Measurements from ENCODE around the gene KIAA1191. TPM values are rescaled to one million over a fixed set of nuclear protein-coding genes. Genes with fewer than 3 reads are reported as not detected.

The KIAA1191 gene
- total RNA-seq, 1 experiment from 2014 or later: 92.7 TPM

GRCh38 chr5:176388003-176388443, 26.5 kb upstream of the KIAA1191 start (continued):
- TF ChIP-seq MYBL2 (CRISPR knock-in tag; IDR thresholded peaks at IDR 0.05) (no peak), SOX15 (CRISPR knock-in tag; IDR thresholded peaks at IDR 0.05) (no peak), ATF6 (CRISPR knock-in tag; IDR thresholded peaks at IDR 0.05) (no peak), CREM (CRISPR knock-in tag; IDR thresholded peaks at IDR 0.05) (no peak), SMAD4 (CRISPR knock-in tag; IDR thresholded peaks at IDR 0.05) (no peak), FOXJ3 (CRISPR knock-in tag; IDR thresholded peaks at IDR 0.05; ENCODE audit: borderline replicate concordance) (no peak), STAT6 (CRISPR knock-in tag; conservative IDR thresholded peaks at IDR 0.05; ENCODE audit: low read depth) (no peak), ZNF671 (CRISPR knock-in tag; IDR thresholded peaks at IDR 0.05) (no peak), IRF2 (CRISPR knock-in tag; IDR thresholded peaks at IDR 0.05; ENCODE audit: borderline replicate concordance, low read depth) (no peak), ZNF396 (CRISPR knock-in tag; IDR thresholded peaks at IDR 0.05; ENCODE audit: borderline replicate concordance) (no peak), MAX (CRISPR knock-in tag; IDR thresholded peaks at IDR 0.05) (no peak), PRDM15 (CRISPR knock-in tag; IDR thresholded peaks at IDR 0.05) (peak; percentile 91), USF1 (CRISPR knock-in tag; IDR thresholded peaks at IDR 0.05) (no peak), CBFB (CRISPR knock-in tag; IDR thresholded peaks at IDR 0.05; ENCODE audit: low read depth) (no peak)
- TF ChIP-seq, protein P1, sequence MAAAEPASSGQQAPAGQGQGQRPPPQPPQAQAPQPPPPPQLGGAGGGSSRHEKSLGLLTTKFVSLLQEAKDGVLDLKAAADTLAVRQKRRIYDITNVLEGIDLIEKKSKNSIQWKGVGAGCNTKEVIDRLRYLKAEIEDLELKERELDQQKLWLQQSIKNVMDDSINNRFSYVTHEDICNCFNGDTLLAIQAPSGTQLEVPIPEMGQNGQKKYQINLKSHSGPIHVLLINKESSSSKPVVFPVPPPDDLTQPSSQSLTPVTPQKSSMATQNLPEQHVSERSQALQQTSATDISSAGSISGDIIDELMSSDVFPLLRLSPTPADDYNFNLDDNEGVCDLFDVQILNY (CRISPR knock-in tag; IDR thresholded peaks at IDR 0.05): 0 out of 2 replicates have a peak, but pooled peaks have one; percentile 57
- TF ChIP-seq, protein P2, sequence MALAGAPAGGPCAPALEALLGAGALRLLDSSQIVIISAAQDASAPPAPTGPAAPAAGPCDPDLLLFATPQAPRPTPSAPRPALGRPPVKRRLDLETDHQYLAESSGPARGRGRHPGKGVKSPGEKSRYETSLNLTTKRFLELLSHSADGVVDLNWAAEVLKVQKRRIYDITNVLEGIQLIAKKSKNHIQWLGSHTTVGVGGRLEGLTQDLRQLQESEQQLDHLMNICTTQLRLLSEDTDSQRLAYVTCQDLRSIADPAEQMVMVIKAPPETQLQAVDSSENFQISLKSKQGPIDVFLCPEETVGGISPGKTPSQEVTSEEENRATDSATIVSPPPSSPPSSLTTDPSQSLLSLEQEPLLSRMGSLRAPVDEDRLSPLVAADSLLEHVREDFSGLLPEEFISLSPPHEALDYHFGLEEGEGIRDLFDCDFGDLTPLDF (CRISPR knock-in tag; IDR thresholded peaks at IDR 0.05): peak; percentile 28; the same call in 1 of the 2 replicates
- TF ChIP-seq, protein P3, sequence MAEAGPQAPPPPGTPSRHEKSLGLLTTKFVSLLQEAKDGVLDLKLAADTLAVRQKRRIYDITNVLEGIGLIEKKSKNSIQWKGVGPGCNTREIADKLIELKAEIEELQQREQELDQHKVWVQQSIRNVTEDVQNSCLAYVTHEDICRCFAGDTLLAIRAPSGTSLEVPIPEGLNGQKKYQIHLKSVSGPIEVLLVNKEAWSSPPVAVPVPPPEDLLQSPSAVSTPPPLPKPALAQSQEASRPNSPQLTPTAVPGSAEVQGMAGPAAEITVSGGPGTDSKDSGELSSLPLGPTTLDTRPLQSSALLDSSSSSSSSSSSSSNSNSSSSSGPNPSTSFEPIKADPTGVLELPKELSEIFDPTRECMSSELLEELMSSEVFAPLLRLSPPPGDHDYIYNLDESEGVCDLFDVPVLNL (CRISPR knock-in tag; IDR thresholded peaks at IDR 0.05; ENCODE audit: borderline replicate concordance, low read depth): no peak
- TF ChIP-seq, protein P4, sequence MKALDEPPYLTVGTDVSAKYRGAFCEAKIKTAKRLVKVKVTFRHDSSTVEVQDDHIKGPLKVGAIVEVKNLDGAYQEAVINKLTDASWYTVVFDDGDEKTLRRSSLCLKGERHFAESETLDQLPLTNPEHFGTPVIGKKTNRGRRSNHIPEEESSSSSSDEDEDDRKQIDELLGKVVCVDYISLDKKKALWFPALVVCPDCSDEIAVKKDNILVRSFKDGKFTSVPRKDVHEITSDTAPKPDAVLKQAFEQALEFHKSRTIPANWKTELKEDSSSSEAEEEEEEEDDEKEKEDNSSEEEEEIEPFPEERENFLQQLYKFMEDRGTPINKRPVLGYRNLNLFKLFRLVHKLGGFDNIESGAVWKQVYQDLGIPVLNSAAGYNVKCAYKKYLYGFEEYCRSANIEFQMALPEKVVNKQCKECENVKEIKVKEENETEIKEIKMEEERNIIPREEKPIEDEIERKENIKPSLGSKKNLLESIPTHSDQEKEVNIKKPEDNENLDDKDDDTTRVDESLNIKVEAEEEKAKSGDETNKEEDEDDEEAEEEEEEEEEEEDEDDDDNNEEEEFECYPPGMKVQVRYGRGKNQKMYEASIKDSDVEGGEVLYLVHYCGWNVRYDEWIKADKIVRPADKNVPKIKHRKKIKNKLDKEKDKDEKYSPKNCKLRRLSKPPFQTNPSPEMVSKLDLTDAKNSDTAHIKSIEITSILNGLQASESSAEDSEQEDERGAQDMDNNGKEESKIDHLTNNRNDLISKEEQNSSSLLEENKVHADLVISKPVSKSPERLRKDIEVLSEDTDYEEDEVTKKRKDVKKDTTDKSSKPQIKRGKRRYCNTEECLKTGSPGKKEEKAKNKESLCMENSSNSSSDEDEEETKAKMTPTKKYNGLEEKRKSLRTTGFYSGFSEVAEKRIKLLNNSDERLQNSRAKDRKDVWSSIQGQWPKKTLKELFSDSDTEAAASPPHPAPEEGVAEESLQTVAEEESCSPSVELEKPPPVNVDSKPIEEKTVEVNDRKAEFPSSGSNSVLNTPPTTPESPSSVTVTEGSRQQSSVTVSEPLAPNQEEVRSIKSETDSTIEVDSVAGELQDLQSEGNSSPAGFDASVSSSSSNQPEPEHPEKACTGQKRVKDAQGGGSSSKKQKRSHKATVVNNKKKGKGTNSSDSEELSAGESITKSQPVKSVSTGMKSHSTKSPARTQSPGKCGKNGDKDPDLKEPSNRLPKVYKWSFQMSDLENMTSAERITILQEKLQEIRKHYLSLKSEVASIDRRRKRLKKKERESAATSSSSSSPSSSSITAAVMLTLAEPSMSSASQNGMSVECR (CRISPR knock-in tag; IDR thresholded peaks at IDR 0.05; ENCODE audit: borderline replicate concordance): no peak

All from WTC11 (cell line).